HT1080 (cell line): ENCODE measurements around the gene ITPA. TPM values are rescaled to one million over a fixed set of nuclear protein-coding genes. Genes with fewer than 3 reads are reported as not detected.
"Not testable (repeated sequence)": the region's sequence is repeated elsewhere in the genome, so short reads cannot be mapped to it uniquely, and the experiment has no call there.

Source experiments
- DNase-seq: peaks from one replicate; pipeline ENCODE4 v3.0.0-alpha.2; 2015; ENCODE audit warnings: low read depth
- total RNA-seq: library from RNA; depleted of rRNA; stranded (reverse); fragments of >200 nt; shearing (Covaris generic); gene quantifications from 2 replicates; pipeline ENCODE4 v1.2.3, GENCODE V29; 2014

The ITPA gene
- total RNA-seq, 1 experiment from 2014 or later: 120 TPM

DNA sequence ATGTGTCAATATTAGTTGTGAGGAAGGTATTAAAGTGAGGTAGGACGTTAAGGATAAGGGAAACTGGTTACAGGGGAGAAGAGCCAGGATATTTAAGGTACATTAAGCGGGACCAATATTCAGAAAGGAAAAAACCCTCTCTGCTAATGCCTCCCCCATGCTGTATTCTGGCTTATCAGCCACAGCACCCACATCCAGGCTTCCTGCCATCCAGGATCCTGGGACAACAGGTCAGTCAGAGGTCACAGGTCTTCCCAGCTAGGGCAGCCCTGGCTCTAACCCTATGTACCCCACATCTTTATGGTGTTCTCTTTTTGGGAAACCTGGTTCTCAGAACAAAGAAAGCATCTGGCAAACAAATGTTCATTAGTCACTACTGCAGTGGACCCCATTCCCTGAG is 10.1 kb upstream of the ITPA start:
- no peak for DNase-seq

DNA sequence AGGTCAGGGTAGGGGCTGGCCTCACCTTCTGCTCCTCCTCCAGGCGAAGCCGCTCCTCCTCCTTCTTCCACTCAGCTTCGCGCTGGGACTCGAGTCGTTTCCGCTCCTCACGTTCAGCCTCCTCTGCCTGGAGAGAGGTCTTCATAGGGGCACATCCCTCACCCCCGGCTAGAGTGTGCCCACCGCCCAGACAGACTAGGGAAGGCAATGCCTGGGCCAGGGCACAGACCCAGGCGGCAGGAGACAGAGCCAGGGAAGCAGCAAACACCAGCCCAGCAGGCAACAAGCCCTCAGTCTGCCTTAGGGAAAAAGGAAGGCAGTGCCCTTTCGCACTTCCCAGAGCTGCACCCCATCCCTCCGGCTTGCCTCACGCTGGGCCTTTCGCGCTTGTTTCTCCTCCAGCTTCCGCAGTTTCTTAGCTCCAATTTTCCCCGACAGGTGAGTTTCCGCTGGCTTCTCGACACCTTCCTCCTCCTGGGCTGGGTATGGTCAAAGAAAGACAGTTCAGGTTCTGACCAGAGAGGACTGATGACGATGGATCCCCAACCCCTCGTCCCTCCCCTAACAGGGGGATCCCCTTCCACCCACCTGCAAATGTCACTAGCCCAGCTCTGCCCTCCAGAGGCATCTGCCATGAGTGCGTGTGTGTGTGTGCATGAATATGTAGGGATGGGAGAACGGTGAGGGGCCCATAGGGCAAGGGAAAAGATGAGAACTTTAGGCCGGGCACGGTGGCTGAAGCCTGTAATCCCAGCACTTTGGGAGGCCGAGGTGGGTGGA is 9.1 kb upstream of the ITPA start:
- DNase-seq: no peak

DNA sequence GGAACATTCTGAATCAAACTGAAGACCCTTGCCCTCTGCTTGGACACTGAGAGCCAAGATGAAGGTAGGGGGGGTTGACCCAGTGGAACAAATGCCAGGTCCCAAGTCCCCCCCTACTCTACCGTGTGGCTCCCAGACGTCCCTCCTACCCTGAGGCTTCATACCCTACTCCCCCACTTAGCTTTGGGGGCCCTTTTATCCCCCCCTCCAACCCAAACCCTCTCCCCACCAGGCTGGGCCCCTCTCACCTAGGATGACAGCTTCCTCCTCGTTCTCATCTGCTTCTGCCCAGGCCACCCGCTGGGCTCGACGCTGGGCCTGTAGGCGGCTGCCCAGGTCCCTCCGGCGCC is 6.4 kb upstream of the ITPA start:
- DNase-seq: no peak

DNA sequence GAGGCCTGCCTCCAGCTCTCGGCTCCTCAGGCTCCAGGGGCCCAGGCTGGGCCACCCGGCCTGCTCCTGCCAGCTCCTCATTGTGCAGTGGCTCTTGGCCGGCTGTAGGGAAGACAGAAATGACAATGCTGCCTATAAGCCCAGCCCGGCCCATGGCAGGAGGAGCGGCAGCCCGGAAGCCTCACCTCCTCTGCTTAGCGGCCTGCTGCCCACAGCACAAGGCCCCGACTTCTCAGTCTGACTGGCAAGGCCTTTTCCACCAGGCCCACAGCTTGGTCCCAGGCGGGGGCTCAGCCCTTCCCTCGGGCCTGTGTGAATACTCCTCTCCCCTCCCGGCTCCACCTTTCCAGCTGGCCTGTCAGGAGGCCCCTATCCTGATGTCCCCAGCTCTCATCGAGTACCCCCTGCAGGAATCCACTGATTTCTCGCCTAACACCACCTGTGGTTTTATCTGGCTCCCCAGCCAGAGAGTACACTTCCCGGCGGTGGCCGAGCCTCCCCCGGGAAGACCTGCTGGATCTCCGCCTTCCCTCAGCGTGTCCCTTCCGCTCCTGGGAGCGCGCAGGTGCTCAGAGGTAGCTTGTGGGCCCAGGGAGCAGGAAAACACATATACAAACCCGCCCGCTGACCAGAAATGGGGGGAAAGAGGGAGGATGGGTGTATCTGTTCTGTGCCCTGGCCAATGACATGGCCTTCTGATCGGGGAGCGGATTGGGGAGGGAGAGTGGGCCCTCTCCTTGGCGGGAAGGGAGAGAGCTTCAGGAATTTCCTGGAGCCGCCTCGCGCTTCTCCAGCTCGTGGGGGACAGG is 5.8 kb upstream of the ITPA start:
- DNase-seq: peak; percentile 16

DNA sequence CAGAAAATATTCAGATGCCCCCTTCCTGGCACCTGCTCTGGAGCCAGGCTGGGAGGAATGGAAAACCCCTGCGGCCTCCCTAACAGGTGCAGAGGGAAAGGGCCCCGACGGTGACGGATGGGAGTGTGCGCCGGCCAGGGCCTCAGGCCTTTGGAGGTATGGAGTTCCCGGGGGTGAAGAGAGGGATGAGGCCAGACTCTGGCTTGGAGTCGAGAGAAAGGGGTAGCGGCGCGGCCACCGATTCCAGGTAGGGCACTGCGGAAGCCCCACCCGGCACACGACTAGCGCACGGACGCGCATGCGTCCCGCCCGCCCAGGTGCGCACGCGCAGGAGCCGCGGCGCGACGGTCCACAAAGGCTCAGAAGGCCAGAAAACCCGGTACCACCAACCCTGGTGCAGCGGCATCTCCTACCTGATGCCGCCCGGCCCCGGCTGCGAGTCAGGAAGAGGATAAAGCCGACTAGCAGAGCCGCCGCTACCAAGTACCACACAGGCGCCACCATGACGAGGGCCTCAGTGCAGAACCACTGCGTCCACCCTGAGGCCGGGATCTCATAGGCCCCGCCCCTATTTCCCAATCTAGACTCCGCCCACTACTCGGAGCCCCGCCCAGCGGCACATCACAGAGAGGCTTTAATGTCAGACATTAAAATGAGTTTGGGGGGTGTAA is 5.0 kb upstream of the ITPA start, which contains the start of gene DDRGK1:
TSS of gene DDRGK1 (minus strand) at position 559 of the 671 bp plus-strand sequence. CDS start at position 504, 55 bp downstream.
- peak; percentile 77 for DNase-seq

DNA sequence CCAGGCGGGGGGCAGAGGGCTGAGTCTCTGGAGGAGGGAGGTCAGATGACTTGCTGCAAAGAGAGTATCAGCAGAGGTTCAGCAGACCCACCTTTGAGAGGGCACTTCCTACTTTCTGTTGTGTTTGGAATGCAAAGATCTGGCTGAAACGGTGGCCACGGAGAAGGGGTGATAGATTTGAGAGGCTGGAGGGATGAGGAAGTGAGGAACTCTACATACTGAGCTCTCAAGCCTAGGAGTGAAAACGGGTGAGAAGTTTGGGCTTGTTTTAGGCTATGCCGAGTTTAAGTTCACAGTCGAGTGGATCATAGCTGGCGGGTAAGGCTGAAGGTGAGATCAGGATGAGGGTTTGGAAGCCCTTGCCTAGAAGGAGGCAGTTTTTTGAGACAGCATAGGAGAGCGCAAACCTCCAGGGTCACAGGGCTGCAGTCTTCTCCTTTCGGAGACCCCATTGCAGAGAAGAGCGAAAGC is 477 bp upstream of the ITPA start:
- no peak for DNase-seq

DNA sequence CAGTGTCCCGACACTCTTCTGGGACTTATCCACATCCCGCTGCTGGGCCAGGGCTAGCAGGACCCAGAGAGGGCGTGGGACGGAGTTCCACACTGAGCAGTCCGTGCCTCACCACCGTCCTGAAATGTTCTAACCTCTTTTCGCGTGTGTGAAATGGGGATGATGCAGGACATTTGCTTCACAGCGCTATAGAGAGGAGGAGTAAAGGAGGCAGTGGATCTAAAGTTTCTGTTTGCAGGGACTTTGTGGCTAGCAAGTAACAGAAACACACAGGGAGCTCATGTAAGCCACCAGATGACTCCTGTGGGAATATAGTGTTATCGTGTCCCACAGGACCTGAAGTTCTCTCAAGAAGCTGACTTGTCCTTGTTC is 634 bp downstream of the ITPA start:
- DNase-seq: no peak

DNA sequence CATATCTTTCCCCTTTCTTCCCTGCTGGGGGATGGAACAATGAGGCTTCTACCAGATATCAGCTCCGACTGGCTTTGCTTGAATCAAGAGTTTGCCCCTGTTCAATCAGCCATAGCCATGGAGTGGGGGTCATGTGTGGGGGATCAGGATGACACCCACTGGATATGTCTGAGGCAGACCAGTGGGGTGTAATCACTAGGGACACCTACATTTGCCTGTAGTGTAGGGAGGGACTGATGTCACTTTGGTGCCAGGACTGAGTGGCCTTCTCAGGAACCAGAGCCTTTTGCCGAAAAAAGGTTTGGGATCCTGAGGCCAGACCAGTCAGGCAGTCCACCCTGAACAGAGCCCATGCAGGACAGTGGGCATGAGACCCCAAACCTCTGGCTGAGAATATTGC is 1.0 kb downstream of the ITPA start:
- DNase-seq: no peak

DNA sequence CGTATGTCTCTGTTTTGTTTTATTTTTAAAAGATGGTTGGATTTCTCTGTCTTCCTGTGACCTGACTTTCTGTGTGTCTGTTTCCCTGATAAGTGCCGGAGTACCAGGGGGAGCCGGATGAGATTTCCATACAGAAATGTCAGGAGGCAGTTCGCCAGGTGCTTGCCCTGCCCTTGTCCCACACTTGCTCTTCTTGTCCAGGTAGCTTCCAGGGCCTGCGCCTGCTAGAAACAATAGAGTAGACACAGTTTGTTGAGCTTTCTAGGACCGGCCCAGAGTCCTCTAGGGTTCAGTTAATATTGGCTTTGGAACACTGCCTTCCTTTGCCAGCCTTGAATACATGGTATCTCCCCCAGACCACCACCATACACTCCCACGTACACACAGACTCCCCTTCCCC is 3.9 kb downstream of the ITPA start:
- no peak for DNase-seq

DNA sequence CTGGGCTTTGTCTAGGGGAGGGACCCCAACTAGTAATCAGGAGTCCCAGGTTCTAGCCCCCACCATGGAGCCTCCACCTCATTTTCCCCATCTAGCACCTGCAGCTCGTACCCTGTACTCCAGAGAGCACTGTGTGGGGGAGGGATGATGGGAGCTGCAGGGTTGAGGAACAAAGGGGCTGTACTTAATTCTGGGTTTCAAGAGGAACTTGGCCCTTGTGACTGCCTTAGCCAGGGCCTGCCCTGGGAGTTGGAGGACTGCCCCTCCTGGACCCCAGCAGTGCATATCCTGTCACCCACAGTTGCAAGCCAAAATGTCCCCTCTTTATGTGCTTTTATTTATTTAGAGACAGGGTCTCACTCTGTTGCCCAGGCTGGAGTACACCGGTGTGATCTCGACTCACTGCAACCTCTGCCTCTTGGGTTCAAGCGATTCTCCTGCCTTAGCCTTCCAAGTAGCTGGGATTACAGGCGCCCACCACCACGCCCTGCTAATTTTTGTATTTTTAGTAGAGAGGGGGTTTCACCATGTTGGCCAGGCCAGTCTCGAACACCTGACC is 6.1 kb downstream of the ITPA start:
- not testable (repeated sequence) for DNase-seq

DNA sequence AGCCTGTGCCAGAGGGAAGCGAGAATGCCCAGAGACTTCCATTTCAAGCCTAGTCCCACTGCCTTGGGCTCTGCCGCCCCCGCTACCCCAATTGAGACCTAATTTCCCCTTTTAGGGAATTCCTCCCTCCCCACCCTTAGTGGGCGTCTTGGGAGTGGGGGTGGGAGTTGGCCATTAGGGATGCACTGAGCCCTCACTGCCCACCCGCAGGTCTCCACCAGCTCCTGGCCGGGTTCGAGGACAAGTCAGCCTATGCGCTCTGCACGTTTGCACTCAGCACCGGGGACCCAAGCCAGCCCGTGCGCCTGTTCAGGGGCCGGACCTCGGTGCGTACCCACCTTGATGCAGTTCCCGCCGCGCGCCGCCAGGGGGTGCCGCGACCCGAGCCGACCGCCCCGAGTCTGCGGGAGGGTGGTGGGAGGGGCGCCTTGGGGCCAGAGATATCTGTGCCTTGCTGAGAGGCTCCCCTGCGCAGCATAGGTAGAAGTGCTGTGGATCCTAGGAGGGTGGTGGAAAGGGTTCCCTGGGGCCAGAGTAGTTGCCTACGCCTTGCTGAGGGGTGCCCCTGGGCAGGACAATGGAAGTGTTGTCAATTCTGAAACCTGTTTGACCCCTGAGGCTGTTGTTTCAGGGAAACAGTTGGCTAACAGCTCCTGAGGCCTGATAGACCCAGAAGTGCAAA is 9.2 kb downstream of the ITPA start:
- peak; percentile 26 for DNase-seq

DNA sequence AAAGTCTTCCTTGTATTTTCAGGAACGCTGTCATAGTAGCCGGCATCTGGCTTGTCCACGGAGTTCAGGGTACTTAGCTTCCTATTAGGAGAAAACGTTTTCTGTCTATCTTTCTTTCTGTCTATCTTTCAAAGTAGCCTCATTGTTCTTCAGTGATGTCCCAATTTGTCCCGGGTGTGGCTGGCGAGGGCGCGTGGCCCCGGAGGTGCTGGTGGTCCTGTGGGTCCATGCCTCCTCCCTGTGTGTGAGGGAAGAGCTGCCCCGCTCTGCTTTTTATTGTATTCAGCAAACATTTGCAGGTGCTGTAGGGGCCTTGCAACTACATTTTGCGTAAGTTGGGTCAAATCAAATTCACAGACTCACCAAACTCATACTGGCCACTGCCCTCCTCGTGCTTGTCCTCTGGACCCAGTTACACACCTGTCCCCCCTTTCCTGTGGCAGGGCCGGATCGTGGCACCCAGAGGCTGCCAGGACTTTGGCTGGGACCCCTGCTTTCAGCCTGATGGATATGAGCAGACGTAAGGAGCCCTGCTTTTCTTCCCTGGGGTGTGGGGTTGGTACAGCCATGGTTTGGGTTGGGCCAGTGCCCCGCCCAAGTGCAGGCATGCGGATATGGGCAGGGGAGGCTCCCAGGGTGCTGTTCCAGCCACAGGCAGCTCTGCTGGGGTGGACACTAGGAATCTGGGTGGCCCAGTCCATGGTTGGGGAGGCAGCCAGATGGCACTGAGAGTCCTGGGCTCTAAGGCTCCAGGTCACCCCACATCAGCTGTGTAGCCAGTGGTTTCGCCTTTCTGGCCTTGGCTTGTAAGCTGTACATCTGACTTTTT is 12.3 kb downstream of the ITPA start:
- DNase-seq: no peak

DNA sequence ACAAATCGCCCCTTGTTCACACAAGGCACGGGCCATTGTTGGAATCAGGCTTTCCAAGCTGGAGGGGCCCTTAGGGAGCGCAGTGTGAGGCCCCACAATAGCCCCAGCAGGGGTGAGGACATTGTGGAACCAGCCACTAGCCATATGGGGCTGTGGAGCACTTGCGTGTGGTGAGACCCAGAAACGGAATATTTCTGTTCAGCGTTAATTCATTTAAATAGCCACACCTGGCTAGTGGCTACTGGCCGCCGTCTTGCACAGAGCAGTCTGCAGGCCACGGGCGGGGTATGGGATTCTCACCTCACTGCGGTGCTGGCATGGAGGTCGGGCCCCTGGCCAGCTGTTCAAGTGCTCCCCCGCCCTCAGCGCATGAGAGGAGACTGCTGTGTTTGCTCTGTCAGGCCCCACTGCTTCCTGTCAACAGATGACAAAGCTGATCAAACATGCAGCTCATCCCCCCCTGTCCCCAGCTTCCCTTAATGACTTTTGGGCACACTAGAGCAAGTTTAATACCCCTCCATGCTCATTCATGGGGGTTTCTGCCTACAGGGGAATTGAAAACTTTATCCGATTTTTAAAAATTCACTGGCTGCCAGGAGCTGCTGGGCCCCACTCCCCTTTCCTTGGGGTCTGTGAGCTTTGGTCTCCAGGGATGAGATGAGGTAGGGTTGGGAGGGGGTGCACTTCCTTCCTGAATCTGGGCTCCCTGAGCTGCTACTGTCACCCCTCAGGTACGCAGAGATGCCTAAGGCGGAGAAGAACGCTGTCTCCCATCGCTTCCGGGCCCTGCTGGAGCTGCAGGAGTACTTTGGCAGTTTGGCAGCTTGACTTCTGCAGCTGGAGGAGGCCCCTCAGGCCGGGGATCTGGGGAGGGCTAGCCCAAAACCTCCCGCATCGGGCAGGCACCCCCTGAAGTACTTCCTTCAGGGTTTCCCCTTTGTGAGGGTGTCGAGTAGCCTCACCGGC is 13.6 kb downstream of the ITPA start:
- no peak for DNase-seq

DNA sequence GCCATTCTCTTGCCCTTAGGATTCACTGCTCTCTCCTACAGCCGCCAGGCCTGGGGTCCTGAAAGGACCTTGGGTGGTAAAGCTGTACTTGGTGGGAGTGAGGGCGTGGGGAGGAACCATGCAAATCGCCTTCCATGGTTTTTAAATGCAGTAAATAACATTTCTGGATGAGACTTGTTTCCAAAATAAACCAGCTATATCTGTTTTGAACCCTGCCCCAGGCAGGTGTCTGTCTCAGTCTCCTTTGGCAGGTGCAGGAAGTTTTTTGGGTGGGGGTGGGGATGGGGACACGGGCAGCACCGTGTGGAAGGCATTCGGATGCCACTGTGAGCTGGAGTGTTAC is 14.3 kb downstream of the ITPA start:
- no peak for DNase-seq

DNA sequence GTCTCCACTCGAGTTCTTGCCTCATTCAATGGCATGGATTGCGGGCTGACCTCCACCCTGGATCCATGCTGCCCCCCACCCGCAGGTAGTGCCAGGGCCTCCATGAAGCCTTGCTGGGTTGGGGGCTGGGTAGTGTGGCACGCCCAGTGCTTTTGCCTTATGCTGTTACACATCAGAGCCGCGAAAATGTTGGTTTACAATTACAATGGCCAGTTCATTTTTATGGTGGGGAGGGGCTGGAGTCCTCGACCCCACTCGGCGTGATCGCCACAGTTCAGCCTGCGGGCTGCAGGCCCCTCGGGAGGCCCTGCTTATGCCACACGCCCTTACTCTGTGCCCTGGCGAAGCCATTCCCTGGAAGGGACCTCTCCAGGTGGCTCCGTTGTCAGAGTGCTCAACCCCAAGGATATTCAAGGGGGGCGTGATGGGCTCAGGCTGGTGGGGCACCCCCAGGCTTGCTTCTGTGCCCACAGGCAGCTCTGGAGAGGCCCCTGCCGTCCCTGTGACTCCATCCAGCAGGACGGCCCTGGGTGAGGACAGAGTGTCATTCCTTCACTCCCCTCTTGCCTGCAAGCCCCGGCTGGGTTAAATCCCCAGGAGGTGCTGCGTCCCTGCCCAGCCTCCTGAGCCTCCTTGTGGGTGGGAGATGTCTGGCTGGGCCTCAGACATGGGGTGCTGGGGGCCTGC is 14.8 kb downstream of the ITPA start:
- no peak for DNase-seq

DNA sequence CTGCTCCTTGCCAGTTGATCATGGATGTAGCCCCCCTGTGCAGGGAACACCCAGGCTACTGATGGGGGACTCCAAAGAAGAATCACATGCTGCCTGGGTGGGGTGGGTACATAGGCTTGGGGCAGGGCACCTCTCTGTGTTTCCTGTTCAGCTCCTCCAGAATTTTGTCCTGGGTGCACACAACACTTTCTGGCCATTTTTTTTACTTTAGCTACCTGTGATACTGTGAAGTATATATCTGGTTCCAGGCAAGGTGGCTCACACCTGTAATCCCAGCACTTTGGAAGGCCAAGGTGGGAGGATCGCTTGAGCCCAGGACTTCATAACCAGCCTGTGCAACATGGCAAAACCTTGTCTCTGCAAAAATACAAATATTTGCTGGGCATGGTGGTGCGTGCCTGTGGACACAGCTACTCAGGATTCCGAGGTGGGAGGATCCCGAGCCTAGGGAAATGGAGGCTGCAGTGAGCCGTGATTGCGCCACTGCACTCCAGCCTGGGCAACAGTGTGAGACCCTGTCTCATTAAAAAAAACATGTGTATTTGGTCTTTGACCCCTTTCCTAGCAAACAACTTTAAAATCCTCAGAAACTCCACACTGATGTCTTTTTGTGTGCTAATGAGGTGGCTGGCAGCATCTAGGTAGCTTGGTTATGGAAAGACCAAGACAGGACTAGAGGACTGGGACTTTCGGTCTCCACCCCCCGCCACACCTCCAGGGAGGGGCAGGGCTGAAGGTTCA is 15.6 kb downstream of the ITPA start:
- DNase-seq: no peak

DNA sequence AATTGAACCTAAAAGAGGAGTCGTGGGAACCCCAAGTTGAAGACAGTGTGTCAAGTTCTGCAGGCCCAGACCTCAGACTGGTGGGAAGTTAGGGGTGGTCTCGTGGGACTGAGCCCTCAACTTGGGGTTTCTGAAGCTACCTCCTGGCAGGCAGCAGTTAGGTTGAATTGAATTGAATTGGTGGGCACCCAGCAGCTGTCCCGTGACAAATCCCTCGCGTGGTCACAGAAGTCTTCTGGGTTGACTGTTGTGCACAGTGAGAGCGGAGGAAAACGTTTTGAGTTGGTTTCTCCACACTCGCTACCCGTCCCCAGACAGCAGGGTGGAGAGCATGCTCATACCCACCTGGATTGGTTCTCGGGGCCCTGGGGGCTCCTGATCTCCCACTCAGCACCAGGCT is 16.8 kb downstream of the ITPA start:
- no peak for DNase-seq

DNA sequence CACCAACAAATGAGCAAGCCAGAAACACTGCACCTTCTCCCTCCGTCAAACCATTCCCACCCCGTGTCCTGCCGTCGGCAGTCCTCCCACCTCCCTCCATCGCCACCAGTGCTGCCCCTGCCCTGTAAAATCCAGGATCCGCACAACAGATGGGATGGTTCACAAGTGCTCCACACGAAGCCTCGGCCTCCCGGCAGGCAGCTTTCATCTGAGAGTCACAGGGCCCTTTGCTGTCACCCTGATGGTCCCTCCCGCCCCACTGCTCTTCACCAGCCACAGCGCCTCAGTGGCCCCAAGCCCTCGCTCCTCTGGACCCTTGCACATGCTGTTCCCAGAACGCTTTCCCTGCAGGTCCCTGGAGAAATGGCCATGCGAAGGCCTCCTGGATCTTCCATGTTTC is 17.6 kb downstream of the ITPA start:
- no peak for DNase-seq
